ENCODE results near the gene CALML3. TPM values are rescaled to one million over a fixed set of nuclear protein-coding genes. Genes with fewer than 3 reads are reported as not detected.

The CALML3 gene
- total and polyA plus RNA-seq, 10 donors: 0.10 TPM; not detected in 9

- WGBS, 5 donors: 68 to 78% (median 76%) methylated on average over 2 of the region's 2 CpGs
- no peak for DNase-seq
- intact Hi-C loops (cut with DNase I; ENCODE audit: low total_unique reads): no loop called here
- Histone ChIP-seq H3K27me3 (replicated peaks in 1 of 7) (no peaks in the 10 kb centered on the region), H3K4me3 (no peak overlapping the region), H3K36me3 (no peaks in the 10 kb centered on the region), H3K4me1 (no peaks in the 10 kb centered on the region), H3K9me3 (no peaks in the 10 kb centered on the region), H3K27ac (no peak overlapping the region)
- TF ChIP-seq POLR2AphosphoS5 (IDR thresholded peaks at IDR 0.05): no peak
- no peak for TF ChIP-seq POLR2A (IDR thresholded peaks at IDR 0.05)
- TF ChIP-seq CTCF (IDR thresholded peaks at IDR 0.05 in 8 of 11, conservative IDR thresholded peaks at IDR 0.05 in 3 of 11): no peak
Observed at GRCh38 chr10:5569568-5569967, 44.8 kb downstream of the CALML3 start.

- DNase-seq: peak; percentile 72
- WGBS, 5 donors: 82 to 88% (median 87%) methylated on average over 19 to 24 of the region's 24 CpGs
- no peak for TF ChIP-seq POLR2AphosphoS5 (IDR thresholded peaks at IDR 0.05)
- no peak for TF ChIP-seq POLR2A (IDR thresholded peaks at IDR 0.05)
- TF ChIP-seq CTCF (IDR thresholded peaks at IDR 0.05 in 8 of 11, conservative IDR thresholded peaks at IDR 0.05 in 3 of 11): no peak
Observed at GRCh38 chr10:5570007-5570655, 45.4 kb downstream of the CALML3 start.

GRCh38 chr10:5570979-5571810 is 46.4 kb downstream of the CALML3 start:
- no peak overlapping the region for H3K4me3 ChIP-seq
- no peaks in the 10 kb centered on the region for H3K9me3 ChIP-seq
- no peak overlapping the region for H3K27ac ChIP-seq
- intact Hi-C loops (cut with DNase I; ENCODE audit: low total_unique reads): no loop called here
- 83 to 95% (median 88%) methylated on average over 13 of the region's 13 CpGs for WGBS, 5 donors
- DNase-seq: peak; percentile 43
- TF ChIP-seq POLR2A (IDR thresholded peaks at IDR 0.05) (no peak), POLR2AphosphoS5 (IDR thresholded peaks at IDR 0.05) (no peak), CTCF (IDR thresholded peaks at IDR 0.05 in 8 of 11, conservative IDR thresholded peaks at IDR 0.05 in 3 of 11) (no peak)
- no peaks in the 10 kb centered on the region for H3K4me1 ChIP-seq
- H3K27me3 ChIP-seq (replicated peaks in 1 of 7): no peaks in the 10 kb centered on the region
- H3K36me3 ChIP-seq: no peaks in the 10 kb centered on the region

More at GRCh38 chr10:5570007-5570655, 45.4 kb downstream of the CALML3 start:
- H3K4me1 ChIP-seq: no peaks in the 10 kb centered on the region
- no peaks in the 10 kb centered on the region for H3K36me3 ChIP-seq
- H3K4me3 ChIP-seq: no peak overlapping the region
- H3K27me3 ChIP-seq (replicated peaks in 1 of 7): no peaks in the 10 kb centered on the region
- no peaks in the 10 kb centered on the region for H3K9me3 ChIP-seq
- H3K27ac ChIP-seq: no peak overlapping the region
- intact Hi-C loops (cut with DNase I; ENCODE audit: low total_unique reads): no loop called here

- no peaks in the 10 kb centered on the region for H3K9me3 ChIP-seq
- intact Hi-C loops (cut with DNase I; ENCODE audit: low total_unique reads): no loop called here
- no peaks in the 10 kb centered on the region for H3K36me3 ChIP-seq
- H3K27ac ChIP-seq: no peak overlapping the region
- DNase-seq: peak; percentile 19
- no peaks in the 10 kb centered on the region for H3K27me3 ChIP-seq (replicated peaks in 1 of 7)
- TF ChIP-seq POLR2A (IDR thresholded peaks at IDR 0.05): no peak
- no peak for TF ChIP-seq CTCF (IDR thresholded peaks at IDR 0.05 in 8 of 11, conservative IDR thresholded peaks at IDR 0.05 in 3 of 11)
- no peak for TF ChIP-seq POLR2AphosphoS5 (IDR thresholded peaks at IDR 0.05)
- 88 to 95% (median 90%) methylated on average over 6 of the region's 6 CpGs for WGBS, 5 donors
- no peaks in the 10 kb centered on the region for H3K4me1 ChIP-seq
- no peak overlapping the region for H3K4me3 ChIP-seq
Observed at GRCh38 chr10:5571826-5572225, 47.1 kb downstream of the CALML3 start.

All from spleen (tissue), 11 donors.